ENCODE measurements around the gene ARFIP1.

DNA sequence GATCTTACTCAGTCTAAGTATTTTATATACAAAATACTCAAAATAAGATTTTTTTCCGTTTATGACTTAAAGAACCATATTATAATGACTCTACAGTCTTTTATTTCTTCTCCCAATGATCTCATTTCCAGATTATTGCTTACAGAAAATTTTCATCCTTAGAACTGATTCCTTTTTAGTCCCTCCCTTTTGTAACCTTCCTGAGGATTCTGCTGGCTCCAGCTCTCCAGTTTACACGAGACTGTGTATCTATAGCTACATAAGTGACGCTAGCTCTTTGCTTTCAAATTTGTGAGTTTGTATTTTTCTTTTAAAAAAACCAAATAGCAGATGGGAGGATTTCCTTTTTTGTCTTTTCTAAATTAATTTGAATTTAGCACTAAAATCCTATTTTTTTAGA, 180.3 kb downstream of the ARFIP1 start:
- no peak for TF ChIP-seq POLR2AphosphoS5 (IDR thresholded peaks at IDR 0.05)
- TF ChIP-seq, protein P1, sequence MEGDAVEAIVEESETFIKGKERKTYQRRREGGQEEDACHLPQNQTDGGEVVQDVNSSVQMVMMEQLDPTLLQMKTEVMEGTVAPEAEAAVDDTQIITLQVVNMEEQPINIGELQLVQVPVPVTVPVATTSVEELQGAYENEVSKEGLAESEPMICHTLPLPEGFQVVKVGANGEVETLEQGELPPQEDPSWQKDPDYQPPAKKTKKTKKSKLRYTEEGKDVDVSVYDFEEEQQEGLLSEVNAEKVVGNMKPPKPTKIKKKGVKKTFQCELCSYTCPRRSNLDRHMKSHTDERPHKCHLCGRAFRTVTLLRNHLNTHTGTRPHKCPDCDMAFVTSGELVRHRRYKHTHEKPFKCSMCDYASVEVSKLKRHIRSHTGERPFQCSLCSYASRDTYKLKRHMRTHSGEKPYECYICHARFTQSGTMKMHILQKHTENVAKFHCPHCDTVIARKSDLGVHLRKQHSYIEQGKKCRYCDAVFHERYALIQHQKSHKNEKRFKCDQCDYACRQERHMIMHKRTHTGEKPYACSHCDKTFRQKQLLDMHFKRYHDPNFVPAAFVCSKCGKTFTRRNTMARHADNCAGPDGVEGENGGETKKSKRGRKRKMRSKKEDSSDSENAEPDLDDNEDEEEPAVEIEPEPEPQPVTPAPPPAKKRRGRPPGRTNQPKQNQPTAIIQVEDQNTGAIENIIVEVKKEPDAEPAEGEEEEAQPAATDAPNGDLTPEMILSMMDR (IDR thresholded peaks at IDR 0.05): no peak
